Fibroblast of peridontal ligament (primary cell): ENCODE results near the gene RFC2.
"Not testable (repeated sequence)": the region's sequence is repeated elsewhere in the genome, so short reads cannot be mapped to it uniquely, and the experiment has no call there.

Source experiments
- DNase-seq: peaks from one replicate; pipeline ENCODE4 v3.0.0-alpha.2; 2010; ENCODE audit errors: extremely low read depth

Gene RFC2

DNA sequence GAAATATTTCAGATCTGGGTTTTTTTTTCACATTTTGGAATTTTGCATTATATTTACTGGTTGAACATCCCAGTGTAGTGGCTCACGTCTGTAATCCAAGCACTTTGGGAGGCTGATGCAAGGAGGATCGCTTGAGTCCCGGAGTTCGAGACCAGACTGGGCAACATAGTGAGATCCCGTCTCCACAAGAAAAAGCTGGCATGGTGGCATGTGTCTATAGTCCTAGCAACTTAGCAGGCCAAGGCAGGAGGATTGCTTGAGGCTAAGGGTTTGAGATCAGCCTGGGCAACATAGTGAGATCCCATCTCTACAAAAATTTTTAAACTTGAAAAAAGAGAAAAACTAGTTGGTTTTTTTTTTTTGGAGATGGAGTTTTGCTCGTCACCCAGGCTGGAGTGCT lies 6.0 kb downstream of the RFC2 start:
- no peak for DNase-seq

- DNase-seq: no peak
These were observed 7.7 kb downstream of the RFC2 start for GRCh38 chr7:74246497-74246896.

- no peak for DNase-seq
These were observed 12.1 kb downstream of the RFC2 start for GRCh38 chr7:74242122-74242443.

- no peak for DNase-seq
These were observed 13.7 kb downstream of the RFC2 start for GRCh38 chr7:74240482-74240881.

- no peak for DNase-seq
These were observed 17.9 kb downstream of the RFC2 start for GRCh38 chr7:74236284-74236683.

GRCh38 chr7:74235518-74236268 lies 18.5 kb downstream of the RFC2 start:
- no peak for DNase-seq

GRCh38 chr7:74233655-74234285 lies 20.4 kb downstream of the RFC2 start:
- peak; percentile 46 for DNase-seq

DNA sequence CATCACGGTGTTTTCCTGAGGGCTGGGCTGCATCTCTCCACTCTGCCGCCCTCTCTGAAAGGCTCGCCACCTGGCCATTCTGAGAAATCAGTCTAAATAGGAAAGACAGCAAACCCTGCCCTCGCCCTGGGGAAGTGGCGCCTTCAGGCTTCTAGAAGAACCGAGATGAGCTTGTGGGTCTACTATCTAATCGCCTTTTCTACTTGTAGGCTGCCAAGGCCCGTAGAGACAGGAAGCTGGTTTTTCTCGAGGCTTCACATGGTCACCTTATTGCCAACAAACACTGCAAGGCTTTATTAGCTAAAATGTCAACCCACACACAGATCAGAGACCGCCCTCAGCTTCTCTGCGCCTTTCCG lies 23.0 kb downstream of the RFC2 start:
- no peak for DNase-seq

- no peak for DNase-seq
These were observed 23.6 kb downstream of the RFC2 start for GRCh38 chr7:74230446-74231231.

GRCh38 chr7:74228951-74229900 lies 25.0 kb downstream of the RFC2 start:
- no peak for DNase-seq

- no peak for DNase-seq
These were observed 27.6 kb downstream of the RFC2 start for GRCh38 chr7:74226633-74227032.

- no peak for DNase-seq
These were observed 28.8 kb downstream of the RFC2 start for GRCh38 chr7:74225400-74225799.

DNA sequence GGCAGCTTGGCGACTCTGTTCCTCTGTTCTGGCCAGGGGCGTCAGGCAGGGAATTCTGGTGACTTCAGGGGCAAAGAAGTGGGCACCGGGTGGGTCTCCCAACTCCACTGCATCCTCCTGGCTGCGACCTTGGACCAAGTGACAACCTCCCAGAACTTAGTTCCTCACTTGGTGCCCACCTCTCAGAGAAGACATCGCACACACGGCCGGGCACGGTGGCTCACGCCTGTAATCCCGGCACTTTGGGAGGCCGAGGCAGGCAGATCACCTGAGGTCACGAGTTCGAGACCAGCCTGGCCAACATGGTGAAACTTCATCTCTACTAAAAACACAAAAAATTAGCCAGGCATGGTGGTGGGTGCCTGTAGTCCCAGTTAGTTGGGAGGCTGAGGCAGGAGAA lies 29.3 kb downstream of the RFC2 start:
- DNase-seq: not testable (repeated sequence)

DNA sequence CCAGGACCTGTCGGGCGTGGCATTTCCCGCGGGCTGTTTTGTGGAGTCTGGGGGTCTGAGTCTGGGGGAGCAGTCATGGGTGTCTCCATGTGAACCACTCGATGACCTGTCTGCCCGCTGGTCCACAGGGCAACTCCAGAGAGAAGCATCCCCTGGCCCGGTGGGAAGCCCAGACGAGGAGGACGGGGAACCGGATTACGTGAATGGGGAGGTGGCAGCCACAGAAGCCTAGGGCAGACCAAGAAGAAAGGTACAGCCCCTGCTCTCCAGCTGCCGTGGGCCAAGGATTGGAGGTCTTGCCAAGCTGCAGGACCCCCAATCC lies 29.7 kb downstream of the RFC2 start:
- DNase-seq: no peak

- no peak for DNase-seq
These were observed 30.3 kb downstream of the RFC2 start for GRCh38 chr7:74223711-74224510.

DNA sequence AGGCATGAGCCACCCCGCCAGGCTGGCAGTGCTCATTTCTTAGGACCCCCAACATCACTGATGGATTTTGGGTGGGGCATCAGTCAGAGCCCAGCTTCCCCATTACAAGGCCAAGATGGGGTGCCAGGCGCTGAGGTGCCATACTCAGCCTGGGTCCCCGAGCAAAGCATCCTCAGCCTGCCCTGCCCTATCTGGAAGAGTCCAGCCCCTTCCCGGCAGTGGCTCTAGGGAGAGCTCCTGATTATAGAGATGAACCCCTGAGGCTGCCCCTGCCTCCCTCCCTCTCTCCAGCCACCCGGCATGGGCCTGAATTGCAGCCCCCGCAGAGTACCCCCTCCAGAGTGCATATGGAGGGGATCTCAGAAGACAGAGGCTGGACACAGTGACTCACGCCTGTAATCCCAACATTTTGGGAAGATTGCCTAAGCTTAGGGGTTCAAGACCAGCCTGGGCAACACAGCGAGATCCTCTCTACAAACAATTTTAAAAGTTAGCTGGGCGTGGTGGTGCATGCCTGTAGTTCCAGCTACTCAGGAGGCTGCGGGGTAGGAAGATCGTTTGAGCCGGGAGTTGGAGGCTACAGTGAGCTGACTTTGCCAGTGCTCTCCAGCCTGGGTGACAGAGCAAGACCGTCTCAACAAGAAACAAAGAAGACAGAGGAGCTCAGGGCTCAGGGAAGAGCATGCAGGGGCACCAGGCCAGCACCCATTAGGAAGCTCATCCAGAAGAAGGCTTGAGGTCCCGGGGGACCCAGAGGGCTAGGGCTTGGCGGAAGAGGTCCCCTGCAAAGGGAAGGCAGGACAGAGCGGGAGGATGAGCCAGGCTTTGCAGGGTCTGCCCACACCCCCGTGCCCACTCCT lies 31.1 kb downstream of the RFC2 start:
- DNase-seq: no peak

DNA sequence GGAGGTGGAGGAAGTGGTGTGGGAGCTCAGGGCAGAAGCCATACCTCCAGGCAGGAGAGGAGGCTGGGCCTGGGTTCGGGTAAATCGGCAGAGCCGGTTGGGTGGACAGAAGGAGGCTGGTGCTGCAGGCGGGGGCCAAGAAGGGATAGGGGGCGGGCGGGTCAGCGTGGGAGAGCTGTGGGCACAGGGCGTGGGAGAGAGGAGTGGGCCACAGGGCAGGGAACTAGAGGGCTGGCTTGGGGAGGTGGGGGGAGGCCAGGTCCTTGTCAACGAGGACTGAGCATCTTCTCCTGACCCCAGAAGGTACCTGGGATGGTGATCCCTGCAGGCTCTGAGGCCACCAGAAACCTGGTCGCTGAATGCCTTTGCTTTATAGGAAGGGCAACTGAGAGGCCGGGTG lies 32.5 kb downstream of the RFC2 start:
- no peak for DNase-seq

DNA sequence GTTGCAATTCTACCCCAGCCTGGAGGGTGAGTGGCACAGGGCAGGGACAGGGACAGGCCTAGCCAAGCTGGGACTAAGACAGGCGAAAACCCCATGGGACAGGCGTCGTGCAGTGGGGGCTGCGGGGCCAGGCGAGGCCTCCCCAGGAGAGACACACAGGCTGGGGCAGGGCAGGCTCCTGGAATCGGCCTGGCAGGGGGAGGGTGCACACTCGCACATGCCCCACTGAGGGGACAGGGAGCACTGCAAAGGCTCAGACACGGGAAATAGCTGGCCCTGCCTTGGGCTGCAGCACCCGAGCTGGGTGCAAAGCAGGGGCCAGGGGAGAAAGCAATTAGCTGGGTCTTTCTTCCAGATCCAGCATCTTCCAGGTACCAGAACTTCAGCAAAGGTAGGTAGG lies 34.0 kb downstream of the RFC2 start:
- DNase-seq: no peak

GRCh38 chr7:74219416-74219815 lies 34.8 kb downstream of the RFC2 start:
- no peak for DNase-seq

DNA sequence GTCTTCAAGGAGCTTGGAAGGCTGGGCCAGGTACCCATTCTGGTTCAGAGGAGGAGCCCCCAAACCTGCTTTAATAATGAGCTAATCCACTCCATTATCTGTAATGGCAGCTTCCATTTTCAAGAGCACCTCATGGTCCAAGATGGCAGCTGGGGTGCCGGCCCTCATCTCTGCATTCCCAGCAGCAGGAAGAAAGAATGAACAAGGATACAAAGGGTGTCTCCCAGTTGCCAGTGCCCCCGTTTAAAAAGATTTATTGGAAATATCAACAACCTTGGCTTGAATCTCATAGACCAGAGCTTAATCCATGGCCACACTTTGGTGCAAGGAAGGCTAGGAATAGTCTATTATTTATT lies 35.9 kb downstream of the RFC2 start:
- no peak for DNase-seq
